H1 (cell line): ENCODE results near the gene RNF212. TPM values are rescaled to one million over a fixed set of nuclear protein-coding genes. Genes with fewer than 3 reads are reported as not detected.

Experiments
- BCL11A ChIP-seq, 2 experiments: IDR thresholded peaks; one replicate each; pipeline ENCODE4 v1.6.1; 2011; ENCODE audit warnings: low read depth in 2 of 2, low read length in 2 of 2, mild to moderate bottlenecking in 2 of 2
- BRCA1 ChIP-seq: IDR thresholded peaks from 2 replicates; pipeline ENCODE4 v1.6.1; 2012; ENCODE audit warnings: low read depth, low read length, improper control_type of control experiment
- CTBP2 ChIP-seq: IDR thresholded peaks from 2 replicates; pipeline ENCODE4 v1.7.0; 2011; ENCODE audit warnings: borderline replicate concordance, mild to moderate bottlenecking, moderate library complexity, mixed read lengths, low read length; ENCODE audit not compliant: insufficient read depth, insufficient read length
- FOSL1 ChIP-seq: IDR thresholded peaks from 2 replicates; pipeline ENCODE4 v1.6.1; 2011; ENCODE audit warnings: mild to moderate bottlenecking, low read depth, low read length, moderate library complexity; ENCODE audit not compliant: insufficient read depth
- JUND ChIP-seq: IDR thresholded peaks from 2 replicates; pipeline ENCODE4 v1.6.1; 2011; ENCODE audit warnings: mild to moderate bottlenecking, improper control_type of control experiment, low read length
- KDM1A ChIP-seq: fragments of 200-600, 300-600 bp; sonication (generic); IDR thresholded peaks from 2 replicates; pipeline ENCODE4 v1.7.1; 2016; ENCODE audit warnings: mild to moderate bottlenecking, low read length, borderline replicate concordance
- MAFK ChIP-seq: IDR thresholded peaks from 2 replicates; pipeline ENCODE4 v1.6.1; 2012; ENCODE audit warnings: low read depth, mild to moderate bottlenecking, improper control_type of control experiment, low read length
- POLR2A ChIP-seq, 2 experiments: IDR thresholded peaks; 1 replicate in 1 of 2; 2 replicates in 1 of 2; pipeline ENCODE4 v1.6.1; 2011; ENCODE audit warnings: low read depth in 2 of 2, low read length in 2 of 2, mild to moderate bottlenecking in 2 of 2; ENCODE audit errors: control extremely low read depth in 1 of 2
- POU5F1 ChIP-seq: IDR thresholded peaks from 2 replicates; pipeline ENCODE4 v1.6.1; 2011; ENCODE audit warnings: low read depth, mild to moderate bottlenecking, low read length, moderate library complexity
- RFX5 ChIP-seq: IDR thresholded peaks from 2 replicates; pipeline ENCODE4 v1.6.1; 2011; ENCODE audit warnings: low read depth, low read length, improper control_type of control experiment, borderline replicate concordance
- RXRA ChIP-seq: IDR thresholded peaks from 2 replicates; pipeline ENCODE4 v1.6.1; 2011; ENCODE audit warnings: low read depth, mild to moderate bottlenecking, low read length, moderate library complexity; ENCODE audit not compliant: insufficient read depth
- polyA plus RNA-seq, 7 experiments: library from polyadenylated mRNA; depleted of rRNA in 3 of 7; stranded (reverse) in 5 of 7; unstranded in 2 of 7; fragments of >200 nt in 5 of 7; fragments of 200-250 nt in 2 of 7; gene quantifications; 1 replicate in 5 of 7; 2 replicates in 1 of 7; 4 replicates in 1 of 7; pipeline versions ENCODE4 v1.2.1 to v1.2.3, GENCODE V29; 2011 to 2013; ENCODE audit warnings: missing spikeins in 2 of 7, mixed read lengths in 2 of 7
- total RNA-seq: library from RNA; stranded (reverse); fragmentation: NEBNext Ultra II Directional; extraction: Animal tissue kit (Norgen Biotek cat#: 25700); gene quantifications from 2 replicates; pipeline ENCODE4 v1.2.1, GENCODE V29; 2021
- TF ChIP-seq, protein P1 (sequence below): fragments of 300-600 bp; sonication (generic); IDR thresholded peaks from 2 replicates; pipeline ENCODE4 v1.7.1; 2012; ENCODE audit warnings: low read length, moderate library complexity, mild to moderate bottlenecking, inconsistent platforms; ENCODE audit not compliant: insufficient replicate concordance

RNF212 gene
- total and polyA plus RNA-seq, 2 of the 8 experiments (the other 6 are each of a cell fraction or from before 2014, with no cell fraction given): 3.4 to 5.4 TPM

DNA sequence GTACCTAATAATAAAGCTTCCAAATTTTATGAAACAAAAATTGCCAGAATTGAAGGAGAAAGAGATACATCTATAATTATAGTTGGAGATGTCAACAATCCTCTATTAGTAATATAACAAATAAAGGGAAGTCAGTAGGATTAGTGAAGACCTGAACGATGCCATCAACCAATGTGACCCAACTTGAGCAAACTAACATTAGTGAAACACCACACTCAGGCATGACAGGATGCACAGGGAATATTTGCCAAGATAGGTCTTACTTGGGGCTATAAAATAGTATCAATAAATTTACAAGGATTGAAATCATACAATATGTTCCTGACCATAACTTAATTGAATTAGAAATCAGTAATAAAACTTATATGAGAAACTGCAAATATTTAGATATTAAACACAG, 47.0 kb upstream of the RNF212 start (continued):
- TF ChIP-seq, protein P1, sequence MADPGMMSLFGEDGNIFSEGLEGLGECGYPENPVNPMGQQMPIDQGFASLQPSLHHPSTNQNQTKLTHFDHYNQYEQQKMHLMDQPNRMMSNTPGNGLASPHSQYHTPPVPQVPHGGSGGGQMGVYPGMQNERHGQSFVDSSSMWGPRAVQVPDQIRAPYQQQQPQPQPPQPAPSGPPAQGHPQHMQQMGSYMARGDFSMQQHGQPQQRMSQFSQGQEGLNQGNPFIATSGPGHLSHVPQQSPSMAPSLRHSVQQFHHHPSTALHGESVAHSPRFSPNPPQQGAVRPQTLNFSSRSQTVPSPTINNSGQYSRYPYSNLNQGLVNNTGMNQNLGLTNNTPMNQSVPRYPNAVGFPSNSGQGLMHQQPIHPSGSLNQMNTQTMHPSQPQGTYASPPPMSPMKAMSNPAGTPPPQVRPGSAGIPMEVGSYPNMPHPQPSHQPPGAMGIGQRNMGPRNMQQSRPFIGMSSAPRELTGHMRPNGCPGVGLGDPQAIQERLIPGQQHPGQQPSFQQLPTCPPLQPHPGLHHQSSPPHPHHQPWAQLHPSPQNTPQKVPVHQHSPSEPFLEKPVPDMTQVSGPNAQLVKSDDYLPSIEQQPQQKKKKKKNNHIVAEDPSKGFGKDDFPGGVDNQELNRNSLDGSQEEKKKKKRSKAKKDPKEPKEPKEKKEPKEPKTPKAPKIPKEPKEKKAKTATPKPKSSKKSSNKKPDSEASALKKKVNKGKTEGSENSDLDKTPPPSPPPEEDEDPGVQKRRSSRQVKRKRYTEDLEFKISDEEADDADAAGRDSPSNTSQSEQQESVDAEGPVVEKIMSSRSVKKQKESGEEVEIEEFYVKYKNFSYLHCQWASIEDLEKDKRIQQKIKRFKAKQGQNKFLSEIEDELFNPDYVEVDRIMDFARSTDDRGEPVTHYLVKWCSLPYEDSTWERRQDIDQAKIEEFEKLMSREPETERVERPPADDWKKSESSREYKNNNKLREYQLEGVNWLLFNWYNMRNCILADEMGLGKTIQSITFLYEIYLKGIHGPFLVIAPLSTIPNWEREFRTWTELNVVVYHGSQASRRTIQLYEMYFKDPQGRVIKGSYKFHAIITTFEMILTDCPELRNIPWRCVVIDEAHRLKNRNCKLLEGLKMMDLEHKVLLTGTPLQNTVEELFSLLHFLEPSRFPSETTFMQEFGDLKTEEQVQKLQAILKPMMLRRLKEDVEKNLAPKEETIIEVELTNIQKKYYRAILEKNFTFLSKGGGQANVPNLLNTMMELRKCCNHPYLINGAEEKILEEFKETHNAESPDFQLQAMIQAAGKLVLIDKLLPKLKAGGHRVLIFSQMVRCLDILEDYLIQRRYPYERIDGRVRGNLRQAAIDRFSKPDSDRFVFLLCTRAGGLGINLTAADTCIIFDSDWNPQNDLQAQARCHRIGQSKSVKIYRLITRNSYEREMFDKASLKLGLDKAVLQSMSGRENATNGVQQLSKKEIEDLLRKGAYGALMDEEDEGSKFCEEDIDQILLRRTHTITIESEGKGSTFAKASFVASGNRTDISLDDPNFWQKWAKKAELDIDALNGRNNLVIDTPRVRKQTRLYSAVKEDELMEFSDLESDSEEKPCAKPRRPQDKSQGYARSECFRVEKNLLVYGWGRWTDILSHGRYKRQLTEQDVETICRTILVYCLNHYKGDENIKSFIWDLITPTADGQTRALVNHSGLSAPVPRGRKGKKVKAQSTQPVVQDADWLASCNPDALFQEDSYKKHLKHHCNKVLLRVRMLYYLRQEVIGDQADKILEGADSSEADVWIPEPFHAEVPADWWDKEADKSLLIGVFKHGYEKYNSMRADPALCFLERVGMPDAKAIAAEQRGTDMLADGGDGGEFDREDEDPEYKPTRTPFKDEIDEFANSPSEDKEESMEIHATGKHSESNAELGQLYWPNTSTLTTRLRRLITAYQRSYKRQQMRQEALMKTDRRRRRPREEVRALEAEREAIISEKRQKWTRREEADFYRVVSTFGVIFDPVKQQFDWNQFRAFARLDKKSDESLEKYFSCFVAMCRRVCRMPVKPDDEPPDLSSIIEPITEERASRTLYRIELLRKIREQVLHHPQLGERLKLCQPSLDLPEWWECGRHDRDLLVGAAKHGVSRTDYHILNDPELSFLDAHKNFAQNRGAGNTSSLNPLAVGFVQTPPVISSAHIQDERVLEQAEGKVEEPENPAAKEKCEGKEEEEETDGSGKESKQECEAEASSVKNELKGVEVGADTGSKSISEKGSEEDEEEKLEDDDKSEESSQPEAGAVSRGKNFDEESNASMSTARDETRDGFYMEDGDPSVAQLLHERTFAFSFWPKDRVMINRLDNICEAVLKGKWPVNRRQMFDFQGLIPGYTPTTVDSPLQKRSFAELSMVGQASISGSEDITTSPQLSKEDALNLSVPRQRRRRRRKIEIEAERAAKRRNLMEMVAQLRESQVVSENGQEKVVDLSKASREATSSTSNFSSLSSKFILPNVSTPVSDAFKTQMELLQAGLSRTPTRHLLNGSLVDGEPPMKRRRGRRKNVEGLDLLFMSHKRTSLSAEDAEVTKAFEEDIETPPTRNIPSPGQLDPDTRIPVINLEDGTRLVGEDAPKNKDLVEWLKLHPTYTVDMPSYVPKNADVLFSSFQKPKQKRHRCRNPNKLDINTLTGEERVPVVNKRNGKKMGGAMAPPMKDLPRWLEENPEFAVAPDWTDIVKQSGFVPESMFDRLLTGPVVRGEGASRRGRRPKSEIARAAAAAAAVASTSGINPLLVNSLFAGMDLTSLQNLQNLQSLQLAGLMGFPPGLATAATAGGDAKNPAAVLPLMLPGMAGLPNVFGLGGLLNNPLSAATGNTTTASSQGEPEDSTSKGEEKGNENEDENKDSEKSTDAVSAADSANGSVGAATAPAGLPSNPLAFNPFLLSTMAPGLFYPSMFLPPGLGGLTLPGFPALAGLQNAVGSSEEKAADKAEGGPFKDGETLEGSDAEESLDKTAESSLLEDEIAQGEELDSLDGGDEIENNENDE: no peak
- TF ChIP-seq BRCA1: no peak
- no peak for TF ChIP-seq BCL11A (IDR thresholded peaks at IDR 0.05; ENCODE audit: low read depth in 2 of 2, low read length in 2 of 2)
- TF ChIP-seq RXRA: no peak
- TF ChIP-seq MAFK: no peak
- no peak for TF ChIP-seq POU5F1
- no peak for TF ChIP-seq RFX5
- no peak for TF ChIP-seq CTBP2
- no peak for TF ChIP-seq JUND
- no peak for TF ChIP-seq FOSL1
- TF ChIP-seq POLR2A (IDR thresholded peaks at IDR 0.05; ENCODE audit: control extremely low read depth in 1 of 2, low read depth in 2 of 2, low read length in 2 of 2): no peak
- TF ChIP-seq KDM1A: no peak
